ENCODE results near the gene PHLDB2. TPM values are rescaled to one million over a fixed set of nuclear protein-coding genes. Genes with fewer than 3 reads are reported as not detected.

Gene PHLDB2
- total and polyA plus RNA-seq, 11 donors, result 59.0 to 280 (median 115) TPM

DNA sequence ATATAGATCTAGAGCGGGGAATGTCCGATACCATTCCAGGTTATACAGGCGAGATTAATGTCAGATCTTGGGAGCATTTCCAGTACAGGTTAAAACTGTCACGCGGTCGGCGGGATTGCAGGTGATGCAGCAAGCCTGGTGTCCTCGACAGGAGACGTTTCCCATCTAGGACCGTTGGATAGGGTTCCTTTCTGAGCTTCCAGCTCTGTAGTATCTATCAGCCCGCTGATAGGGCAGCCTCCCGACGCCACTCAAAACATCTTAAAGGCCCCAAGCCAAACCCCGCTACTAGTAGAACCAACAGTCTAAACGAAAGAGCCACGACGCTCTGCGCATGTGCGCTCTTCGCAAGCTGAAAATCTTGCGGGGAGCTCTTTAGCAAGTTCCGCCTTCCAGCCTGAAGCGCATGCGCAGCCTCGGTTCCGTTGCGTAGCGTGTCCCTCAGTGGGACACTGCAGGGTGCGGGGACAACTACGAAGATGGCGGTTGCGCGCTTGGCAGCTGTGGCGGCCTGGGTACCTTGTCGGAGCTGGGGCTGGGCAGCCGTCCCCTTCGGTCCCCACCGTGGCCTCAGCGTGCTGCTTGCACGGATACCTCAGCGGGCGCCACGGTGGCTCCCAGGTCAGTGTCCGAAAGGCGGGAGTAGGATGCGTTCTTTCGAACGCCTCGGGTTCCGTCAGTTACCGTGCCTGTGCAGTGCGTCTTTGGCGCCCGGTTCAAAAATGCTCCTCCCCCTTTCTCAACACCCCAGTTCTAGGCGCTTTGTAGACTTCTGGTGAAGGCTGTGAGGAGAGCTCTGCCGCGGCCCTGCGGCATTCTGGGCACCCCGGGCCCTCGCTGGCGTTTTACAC, 119.7 kb downstream of the PHLDB2 start, which contains the start of gene ABHD10:
ABHD10 (plus strand) TSS at position 444 of the 851 bp plus-strand sequence; CDS start at position 480, 36 bp downstream.
- no peaks in the 10 kb centered on the region for H3K27me3 ChIP-seq
- H3K4me3 ChIP-seq, result peak within 1 kb of the TSS; percentile 68 to 93 (median 80)
- 2% methylated on average over 42 to 61 of the region's 61 CpGs for WGBS, 4 donors

DNA sequence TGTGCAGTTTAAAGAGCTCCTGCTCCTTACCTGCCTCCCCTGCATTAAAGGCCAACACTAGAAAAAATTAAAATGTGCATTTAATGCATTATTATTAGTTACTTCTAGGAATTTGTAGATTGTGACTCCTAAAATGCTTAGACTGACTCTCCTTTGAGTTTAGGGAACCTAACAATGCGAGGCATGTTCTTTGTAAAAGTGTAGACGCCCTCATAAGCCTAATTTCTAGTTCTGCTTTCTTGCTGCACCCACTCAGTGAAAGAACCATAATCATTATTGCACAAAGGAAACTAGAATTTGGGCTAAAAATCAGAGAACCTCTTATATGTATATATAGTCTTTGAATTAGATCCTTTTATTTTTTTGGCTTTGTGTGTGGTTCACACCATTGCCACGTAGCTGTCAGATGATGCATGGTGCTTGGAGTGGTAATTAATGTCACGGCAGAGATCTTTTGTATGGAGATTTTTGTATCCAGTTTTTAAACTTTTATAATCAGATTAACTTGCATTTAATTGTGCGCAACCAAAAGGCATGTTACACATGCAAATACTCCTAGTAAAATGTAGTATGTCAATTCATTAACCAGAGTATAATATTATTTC, 120.5 kb downstream of the PHLDB2 start:
- Histone ChIP-seq H3K9me3 (no peaks in the 10 kb centered on the region), H3K4me3 (peak overlapping the region; percentile 68 to 93 (median 80)), H3K27me3 (no peaks in the 10 kb centered on the region), H3K27ac (peak overlapping the region; percentile 60 to 91 (median 85)), H3K36me3 (peaks cover 0 to 35% (median 10%) of the 10 kb centered on the region in 9 donors), H3K4me1 (peaks cover 0 to 38% (median 25%) of the 10 kb centered on the region in 12 donors)
- no peak for TF ChIP-seq POLR2A (IDR thresholded peaks at IDR 0.05)
- ATAC-seq (peak in 2 of 4 donors; percentile 4 to 5), DNase-seq (no peak)
- 20 to 26% (median 22%) methylated on average over 5 of the region's 5 CpGs for WGBS, 4 donors
- intact Hi-C loops (cut with DNase I), result loop anchor here in 1 of 10 donors (5.0 kb wide), 1 partner anchor 33 kb away; no protein-coding TSS in a partner anchor

More for the DNA sequence above, 119.7 kb downstream of the PHLDB2 start, which contains the start of gene ABHD10:
- intact Hi-C loops (cut with DNase I), result loop anchor here in 1 of 10 donors (5.0 kb wide), 1 partner anchor 33 kb away; no protein-coding TSS in a partner anchor
- Histone ChIP-seq H3K4me1 (peaks cover 0 to 38% (median 25%) of the 10 kb centered on the region in 12 donors), H3K9me3 (no peaks in the 10 kb centered on the region), H3K27ac (peak within 1 kb of the TSS; percentile 60 to 91 (median 85)), H3K36me3 (peaks cover 0 to 36% (median 10%) of the 10 kb centered on the region in 9 donors)
- ATAC-seq (peak; percentile 97 to 98 (median 98)), DNase-seq (peak; percentile 96 to 99 (median 99))
- TF ChIP-seq, protein P1, sequence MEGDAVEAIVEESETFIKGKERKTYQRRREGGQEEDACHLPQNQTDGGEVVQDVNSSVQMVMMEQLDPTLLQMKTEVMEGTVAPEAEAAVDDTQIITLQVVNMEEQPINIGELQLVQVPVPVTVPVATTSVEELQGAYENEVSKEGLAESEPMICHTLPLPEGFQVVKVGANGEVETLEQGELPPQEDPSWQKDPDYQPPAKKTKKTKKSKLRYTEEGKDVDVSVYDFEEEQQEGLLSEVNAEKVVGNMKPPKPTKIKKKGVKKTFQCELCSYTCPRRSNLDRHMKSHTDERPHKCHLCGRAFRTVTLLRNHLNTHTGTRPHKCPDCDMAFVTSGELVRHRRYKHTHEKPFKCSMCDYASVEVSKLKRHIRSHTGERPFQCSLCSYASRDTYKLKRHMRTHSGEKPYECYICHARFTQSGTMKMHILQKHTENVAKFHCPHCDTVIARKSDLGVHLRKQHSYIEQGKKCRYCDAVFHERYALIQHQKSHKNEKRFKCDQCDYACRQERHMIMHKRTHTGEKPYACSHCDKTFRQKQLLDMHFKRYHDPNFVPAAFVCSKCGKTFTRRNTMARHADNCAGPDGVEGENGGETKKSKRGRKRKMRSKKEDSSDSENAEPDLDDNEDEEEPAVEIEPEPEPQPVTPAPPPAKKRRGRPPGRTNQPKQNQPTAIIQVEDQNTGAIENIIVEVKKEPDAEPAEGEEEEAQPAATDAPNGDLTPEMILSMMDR (IDR thresholded peaks at IDR 0.05), result no peak
- peak in 1 of 2 donors; percentile 90 for TF ChIP-seq POLR2A (IDR thresholded peaks at IDR 0.05)

DNA sequence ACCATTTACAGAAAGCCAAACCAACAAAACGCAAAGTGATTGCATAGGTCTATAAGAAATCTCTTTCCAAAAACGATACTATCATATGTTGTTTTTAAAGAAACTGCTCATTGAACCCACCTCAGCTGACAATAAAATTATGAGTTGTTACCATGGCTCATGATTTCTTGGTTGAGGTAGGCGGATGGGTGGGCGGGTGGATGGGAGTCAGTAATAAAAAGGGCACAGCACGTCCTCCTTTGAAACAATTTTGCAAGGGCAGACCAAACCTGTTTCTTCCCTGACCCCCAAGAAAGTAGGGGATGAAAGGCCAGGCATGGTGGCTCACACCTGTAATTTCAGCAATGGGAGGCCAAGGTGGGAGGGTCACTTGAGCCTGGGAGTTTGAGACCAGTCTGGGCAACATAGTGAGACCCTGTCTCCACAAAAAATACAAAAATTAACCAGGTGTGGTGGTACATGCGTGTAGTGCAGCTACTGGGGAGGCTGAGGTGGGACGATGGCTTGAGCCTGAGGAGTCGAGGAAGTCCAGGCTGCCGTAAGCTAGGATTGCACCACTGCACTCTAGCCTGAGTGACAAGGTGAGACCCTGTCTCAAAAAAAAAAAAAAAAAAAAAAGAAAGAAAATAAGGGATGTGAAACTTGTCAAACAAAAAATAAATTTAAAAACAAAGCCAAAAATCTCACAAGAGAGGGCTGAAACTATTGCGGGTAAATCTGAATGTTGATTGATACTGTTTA, 121.8 kb downstream of the PHLDB2 start:
- intact Hi-C loops (cut with DNase I), result no loop called here
- 88 to 95% (median 93%) methylated on average over 10 of the region's 10 CpGs for WGBS, 4 donors
- ATAC-seq (no peak), DNase-seq (no peak)
- no peaks in the 10 kb centered on the region for H3K9me3 ChIP-seq
- no peaks in the 10 kb centered on the region for H3K27me3 ChIP-seq
- H3K27ac ChIP-seq, result no peak overlapping the region
- TF ChIP-seq, protein P1 (IDR thresholded peaks at IDR 0.05), result no peak
- no peak for TF ChIP-seq POLR2A (IDR thresholded peaks at IDR 0.05)
- H3K4me3 ChIP-seq, result no peak overlapping the region
- peaks cover 0 to 39% (median 25%) of the 10 kb centered on the region in 12 donors for H3K4me1 ChIP-seq
- H3K36me3 ChIP-seq, result peaks cover 0 to 24% (median 0%) of the 10 kb centered on the region in 9 donors

DNA sequence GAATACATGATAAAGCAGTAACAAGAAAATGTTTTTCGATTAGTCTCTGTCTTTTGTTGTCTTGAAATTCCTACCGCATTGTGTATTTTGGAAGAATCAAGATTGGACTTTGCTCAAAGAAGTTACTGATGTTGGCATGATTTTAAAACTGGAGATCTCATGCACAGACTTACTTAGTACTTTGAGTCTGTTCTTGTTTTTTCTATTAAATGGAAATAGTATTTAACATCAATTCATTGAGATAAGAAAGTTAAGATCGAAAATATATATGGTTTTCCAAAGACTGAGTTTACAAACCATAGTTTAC, 122.3 kb downstream of the PHLDB2 start:
- H3K4me3 ChIP-seq, result no peak overlapping the region
- 69 to 88% (median 74%) methylated on average over 3 of the region's 3 CpGs for WGBS, 4 donors
- no peak overlapping the region for H3K27ac ChIP-seq
- peaks cover 0 to 21% (median 4%) of the 10 kb centered on the region in 9 donors for H3K36me3 ChIP-seq
- no peak for TF ChIP-seq POLR2A (IDR thresholded peaks at IDR 0.05)
- TF ChIP-seq, protein P1 (IDR thresholded peaks at IDR 0.05), result no peak
- peaks cover 0 to 39% (median 25%) of the 10 kb centered on the region in 12 donors for H3K4me1 ChIP-seq
- ATAC-seq (no peak), DNase-seq (no peak)
- intact Hi-C loops (cut with DNase I), result no loop called here
- no peaks in the 10 kb centered on the region for H3K9me3 ChIP-seq
- no peaks in the 10 kb centered on the region for H3K27me3 ChIP-seq

Data from heart left ventricle (tissue), 16 donors.